OCI-LY7 (cell line): ENCODE measurements around the gene UNKL.

Experiments used
- CTCF ChIP-seq: fragments of 200-600 bp; sonication (generic); conservative IDR thresholded peaks from 2 replicates; pipeline ENCODE4 v1.5.1; 2014; ENCODE audit warnings: mild to moderate bottlenecking, antibody characterized with exemption, low read length, moderate library complexity, mixed read lengths
- EZH2phosphoT487 ChIP-seq: fragments of 200-600 bp; sonication (generic); IDR thresholded peaks from 2 replicates; pipeline ENCODE4 v1.6.1; 2018; ENCODE audit warnings: low read depth, borderline replicate concordance, mild to moderate bottlenecking, mixed run types, antibody characterized with exemption, low read length, moderate library complexity, mixed read lengths

GRCh38 chr16:1362807-1363206 is 51.7 kb downstream of the UNKL start:
- no peak for TF ChIP-seq CTCF
- no peak for TF ChIP-seq EZH2phosphoT487
